Measurements from ENCODE around the gene LAMC3.
"Not testable (repeated sequence)": the region's sequence is repeated elsewhere in the genome, so short reads cannot be mapped to it uniquely, and the experiment has no call there.

Gene LAMC3

GRCh38 chr9:130991778-130992681 lies 16.9 kb upstream of the LAMC3 start:
- no peak for DNase-seq (ENCODE audit: low read depth in 2 of 2)

GRCh38 chr9:130992682-130993032 lies 16.3 kb upstream of the LAMC3 start:
- DNase-seq (ENCODE audit: low read depth in 2 of 2): no peak

- DNase-seq (ENCODE audit: low read depth in 2 of 2): no peak
These were observed 15.5 kb upstream of the LAMC3 start for GRCh38 chr9:130993303-130994030.

- DNase-seq (ENCODE audit: low read depth in 2 of 2): no peak
These were observed 14.6 kb upstream of the LAMC3 start for GRCh38 chr9:130994135-130995085.

- no peak for DNase-seq (ENCODE audit: low read depth in 2 of 2)
These were observed 13.6 kb upstream of the LAMC3 start for GRCh38 chr9:130995086-130996011.

- DNase-seq (ENCODE audit: low read depth in 2 of 2): no peak
These were observed 12.8 kb upstream of the LAMC3 start for GRCh38 chr9:130996205-130996604.

GRCh38 chr9:130996676-130997394 lies 12.1 kb upstream of the LAMC3 start:
- DNase-seq (ENCODE audit: low read depth in 2 of 2): no peak

GRCh38 chr9:130997395-130997684 lies 11.6 kb upstream of the LAMC3 start:
- no peak for DNase-seq (ENCODE audit: low read depth in 2 of 2)

- DNase-seq (ENCODE audit: low read depth in 2 of 2): no peak
These were observed 10.9 kb upstream of the LAMC3 start for GRCh38 chr9:130997925-130998596.

- DNase-seq (ENCODE audit: low read depth in 2 of 2): no peak
These were observed 10.3 kb upstream of the LAMC3 start for GRCh38 chr9:130998597-130999244.

- DNase-seq (ENCODE audit: low read depth in 2 of 2): no peak
These were observed 9.7 kb upstream of the LAMC3 start for GRCh38 chr9:130999245-130999623.

GRCh38 chr9:131000526-131000925 lies 8.4 kb upstream of the LAMC3 start:
- not testable (repeated sequence) for DNase-seq (ENCODE audit: low read depth in 2 of 2)

- DNase-seq (ENCODE audit: low read depth in 2 of 2): no peak
These were observed 8.0 kb upstream of the LAMC3 start for GRCh38 chr9:131001021-131001420.

- DNase-seq (ENCODE audit: low read depth in 2 of 2): no peak
These were observed 7.0 kb upstream of the LAMC3 start for GRCh38 chr9:131001990-131002389.

- no peak for DNase-seq (ENCODE audit: low read depth in 2 of 2)
These were observed 2.4 kb upstream of the LAMC3 start for GRCh38 chr9:131006601-131007000.

GRCh38 chr9:131008086-131008485 lies 888 bp upstream of the LAMC3 start:
- DNase-seq (ENCODE audit: low read depth in 2 of 2): no peak

- no peak for DNase-seq (ENCODE audit: low read depth in 2 of 2)
These were observed 438 bp upstream of the LAMC3 start for GRCh38 chr9:131008563-131008908.

GRCh38 chr9:131010482-131011273 lies 1.7 kb downstream of the LAMC3 start:
- no peak for DNase-seq (ENCODE audit: low read depth in 2 of 2)

All from activated CD8-positive, alpha-beta memory T cell treated with anti-CD3 and anti-CD28 coated beads for 4 hours (primary cell).